Endometrium (tissue), 2 donors: ENCODE measurements around the gene NKAIN2.
A peak's percentile ranks its signal among the peaks of the same experiment; 100 is the strongest.
"Not testable (repeated sequence)": the region's sequence is repeated elsewhere in the genome, so short reads cannot be mapped to it uniquely, and the experiment has no call there.

Experiments
- FAIRE-seq: peaks from 2 replicates; lab custom pipeline; 2012; peaks lifted over from hg19 to GRCh38; lab: Jason Lieb, UNC
- donor health status: control.
- donor health status: control.

NKAIN2 gene

DNA sequence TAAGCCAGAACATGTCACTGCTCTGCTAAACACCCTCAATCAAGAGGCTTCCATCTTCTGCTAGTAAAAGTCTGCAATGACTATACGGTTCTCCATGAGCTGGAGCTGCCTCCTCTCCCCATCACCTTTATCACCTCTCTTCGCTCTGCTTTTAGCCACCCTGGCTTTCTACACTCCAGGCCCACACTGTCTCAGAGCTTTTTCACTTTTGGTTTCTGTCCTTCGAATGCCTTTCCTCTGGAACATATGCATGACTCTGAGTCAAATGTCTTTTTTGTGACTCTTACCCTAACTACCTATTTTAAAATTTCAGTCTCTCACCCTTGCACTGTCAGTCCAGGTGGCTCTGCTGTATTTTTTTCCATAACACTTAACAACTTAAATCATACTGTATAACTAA is 633.1 kb downstream of the NKAIN2 start:
- FAIRE-seq, result no peak

GRCh38 chr6:124438546-124439065 is 634.9 kb downstream of the NKAIN2 start:
- FAIRE-seq, result no peak

DNA sequence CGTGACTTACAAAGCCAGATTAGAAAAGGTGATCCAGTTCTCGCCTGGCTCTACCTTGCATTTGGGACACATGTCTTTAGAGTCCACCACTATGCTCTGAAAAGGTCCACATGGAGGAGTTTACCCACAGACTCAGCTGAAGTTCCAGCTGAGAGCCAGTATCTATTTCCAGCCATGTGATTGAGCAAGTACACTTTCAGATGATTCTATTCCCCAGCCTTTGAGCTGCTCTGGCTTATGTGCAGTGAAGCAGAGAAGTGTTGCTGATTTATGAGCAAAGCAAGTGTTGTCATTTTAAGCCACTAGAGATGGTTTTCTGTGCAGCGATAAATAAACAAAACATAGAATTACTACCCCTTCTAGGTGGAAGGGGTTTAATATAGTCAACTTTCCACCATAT is 637.8 kb downstream of the NKAIN2 start:
- no peak for FAIRE-seq

DNA sequence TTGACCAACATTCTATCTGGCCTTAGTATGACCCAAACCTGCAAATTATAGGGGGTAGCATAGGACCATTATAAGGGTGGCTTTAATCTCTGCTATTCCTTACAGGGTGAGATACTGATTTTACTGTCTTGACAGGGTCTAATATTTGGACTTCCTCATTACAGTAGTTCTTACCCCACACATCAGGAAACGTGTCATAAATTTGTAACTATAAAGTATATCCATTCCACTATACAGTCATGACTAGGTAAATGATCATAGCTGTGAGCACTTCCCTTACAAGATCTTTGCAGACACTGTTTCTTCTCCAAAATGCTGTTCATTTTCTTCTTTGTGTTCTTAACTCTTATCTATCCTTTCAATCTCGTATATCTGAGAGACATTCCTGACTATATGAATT is 639.9 kb downstream of the NKAIN2 start:
- no peak for FAIRE-seq

DNA sequence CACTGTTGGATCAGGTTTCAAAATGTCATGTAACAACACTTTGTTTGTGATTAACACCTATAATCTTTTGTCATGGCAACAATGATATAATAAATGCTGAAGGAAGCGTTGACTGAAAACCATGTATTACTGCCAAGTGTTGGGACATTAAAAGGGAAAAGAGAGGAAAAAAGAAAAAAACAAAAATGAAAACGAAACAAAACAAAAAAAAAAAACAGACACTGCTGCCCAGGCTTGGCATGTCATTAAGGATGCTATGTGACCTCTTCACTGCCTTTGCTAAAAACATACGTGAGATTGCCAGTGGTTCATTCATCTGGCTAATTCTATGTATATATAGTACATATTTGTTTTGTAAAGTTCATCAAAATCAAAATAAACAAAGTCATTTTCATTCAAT is 641.9 kb downstream of the NKAIN2 start:
- no peak for FAIRE-seq

DNA sequence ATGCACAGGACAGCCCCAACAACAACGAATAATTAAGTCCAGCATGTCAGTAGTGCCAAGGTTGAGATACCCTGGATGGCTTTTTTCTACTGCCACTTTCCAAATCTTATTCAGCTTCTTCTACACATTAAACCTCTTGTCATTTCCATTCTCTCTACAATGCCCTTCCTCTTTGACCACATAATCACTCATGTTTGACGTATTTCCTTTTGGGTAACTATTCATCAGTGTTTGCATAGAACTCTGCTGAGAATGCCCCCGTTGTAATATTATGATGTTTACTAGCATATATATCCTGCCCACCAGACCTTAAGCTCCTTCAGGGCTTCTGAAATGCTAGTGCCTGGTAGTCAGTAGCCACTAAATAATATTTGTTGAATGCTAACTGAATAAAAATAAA is 643.3 kb downstream of the NKAIN2 start:
- no peak for FAIRE-seq

DNA sequence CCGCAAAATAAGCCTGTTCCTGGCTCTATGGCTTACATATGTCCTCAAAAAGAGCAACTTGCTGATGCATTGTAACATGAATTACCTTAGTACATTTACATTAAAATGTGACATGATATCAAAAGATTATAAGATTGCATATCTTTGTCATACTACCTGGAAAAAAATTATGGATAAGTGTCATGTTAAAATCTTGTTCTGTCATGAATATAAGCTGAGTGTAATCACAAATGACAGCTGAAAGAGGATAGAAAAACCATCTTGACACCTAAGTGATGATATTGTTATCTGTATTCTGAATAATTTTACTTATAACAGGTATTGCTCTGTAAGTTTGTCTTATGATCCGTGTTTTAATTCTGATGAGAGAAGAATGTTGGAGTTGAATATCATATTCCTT is 655.6 kb downstream of the NKAIN2 start:
- FAIRE-seq, result no peak

DNA sequence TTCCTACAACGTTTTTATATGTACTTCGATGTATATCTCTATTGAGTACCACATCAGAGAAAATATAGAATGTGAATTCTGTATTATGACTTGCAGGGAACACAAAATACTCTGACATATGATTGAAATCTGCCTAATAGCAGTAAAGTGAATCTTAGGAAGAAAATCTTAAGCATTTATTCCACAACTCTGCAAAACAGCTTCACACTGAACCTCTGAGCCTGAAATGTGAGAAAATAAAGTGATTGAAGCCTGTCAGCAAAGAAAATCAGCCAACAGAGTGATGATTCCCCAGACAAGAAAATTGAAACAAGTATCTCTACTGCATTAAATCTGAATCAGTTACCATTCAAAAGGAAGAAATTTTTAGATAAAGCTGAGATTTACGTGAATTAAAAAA is 659.1 kb downstream of the NKAIN2 start:
- FAIRE-seq, result no peak

GRCh38 chr6:124463271-124463670 is 659.6 kb downstream of the NKAIN2 start:
- no peak for FAIRE-seq

- FAIRE-seq, result not testable (repeated sequence)
Observed at GRCh38 chr6:124464600-124464999, 660.9 kb downstream of the NKAIN2 start.

DNA sequence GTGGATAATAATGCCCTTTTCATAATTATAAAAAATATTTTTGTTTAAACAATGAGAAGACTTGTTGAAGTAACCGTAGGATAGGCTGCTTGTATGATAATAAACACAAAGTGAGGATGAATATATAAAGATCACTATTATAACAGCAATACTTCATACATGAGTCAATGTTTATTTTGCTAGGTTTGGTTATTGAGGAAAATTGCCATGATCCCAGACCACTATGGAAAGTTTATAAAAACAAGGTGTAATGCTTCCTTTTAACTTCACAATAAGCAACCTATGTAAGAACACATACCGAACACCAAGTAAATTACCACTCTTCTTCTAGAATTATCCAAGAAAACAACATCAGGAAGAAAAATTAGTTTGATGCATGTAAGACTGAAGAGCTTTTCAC is 663.3 kb downstream of the NKAIN2 start:
- FAIRE-seq, result no peak

DNA sequence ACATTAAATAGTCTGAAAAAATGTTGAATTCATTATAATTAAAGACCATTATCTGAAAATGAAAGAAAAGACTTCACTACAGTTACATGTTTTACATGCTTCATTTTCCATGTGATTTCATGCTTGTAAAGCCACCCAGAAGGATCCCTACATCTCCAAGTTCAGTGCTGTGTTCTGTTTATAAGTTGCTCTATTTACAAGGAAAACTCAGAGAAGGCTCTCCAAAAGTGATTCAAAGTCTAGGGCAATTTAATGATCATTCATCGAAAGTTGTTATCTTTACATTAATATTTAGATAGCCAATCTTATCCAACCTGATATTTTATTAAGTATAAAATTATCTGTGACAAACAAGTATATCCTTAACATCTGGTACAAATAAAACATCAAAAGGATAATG is 663.7 kb downstream of the NKAIN2 start:
- FAIRE-seq, result no peak

GRCh38 chr6:124470803-124471202 is 667.1 kb downstream of the NKAIN2 start:
- no peak for FAIRE-seq

GRCh38 chr6:124475176-124475575 is 671.5 kb downstream of the NKAIN2 start:
- FAIRE-seq, result no peak

DNA sequence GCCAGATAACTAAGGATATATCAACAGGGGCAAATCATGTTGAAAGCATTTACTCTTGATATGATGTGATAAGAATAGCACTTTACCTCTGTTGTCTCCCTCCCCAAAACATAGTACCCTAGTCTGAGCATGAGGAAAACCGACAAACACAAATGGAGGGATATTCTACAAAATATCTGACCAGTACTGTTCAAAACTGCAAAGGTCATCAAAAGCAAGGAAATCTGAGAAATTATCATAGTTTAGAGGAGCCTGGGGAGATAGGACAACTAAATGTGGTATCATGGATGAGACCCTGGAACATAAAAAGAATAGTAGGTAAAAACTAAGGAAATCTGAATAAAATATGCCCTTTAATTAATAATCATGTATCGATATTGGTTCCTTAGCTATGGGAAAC is 675.2 kb downstream of the NKAIN2 start:
- FAIRE-seq, result no peak

DNA sequence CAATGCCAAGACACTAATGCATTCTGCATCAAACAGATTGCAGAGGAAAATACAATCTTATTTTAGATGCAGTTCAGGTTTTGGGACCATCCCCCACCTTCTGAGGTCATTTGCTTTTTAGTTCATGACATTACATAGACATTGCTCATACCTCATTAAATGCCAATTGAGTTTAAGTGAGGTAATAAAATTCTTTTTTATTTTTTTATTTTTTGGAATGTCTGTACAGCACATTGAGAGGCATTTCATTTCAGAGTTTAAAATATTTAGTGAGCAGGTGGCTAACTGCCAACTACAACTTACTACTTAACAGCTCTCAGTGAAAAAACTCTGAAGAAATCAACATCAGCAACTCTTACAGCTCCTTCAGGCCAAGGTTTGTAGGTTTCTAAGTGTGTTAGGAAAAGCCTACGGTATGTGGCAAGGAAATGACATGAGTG is 676.3 kb downstream of the NKAIN2 start:
- no peak for FAIRE-seq

DNA sequence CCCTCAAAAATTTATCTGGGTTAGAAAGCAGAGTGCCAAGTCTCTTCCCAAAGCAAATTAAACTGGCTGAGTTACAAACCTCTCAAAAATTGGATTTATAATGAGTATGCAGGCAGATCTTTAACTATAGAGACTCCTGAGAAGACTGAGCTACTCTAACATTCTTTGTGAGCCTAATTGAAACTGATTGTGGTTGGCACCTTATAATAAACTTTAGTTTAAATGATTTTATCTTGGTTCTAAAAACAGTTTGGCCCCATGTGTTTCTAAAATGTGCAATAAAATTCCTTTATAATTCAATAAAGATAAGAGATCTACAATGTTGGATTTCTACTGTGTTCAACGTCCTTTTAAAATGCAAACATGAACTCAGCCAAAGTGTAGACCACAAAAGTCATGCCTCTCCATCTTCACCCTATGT is 678.4 kb downstream of the NKAIN2 start:
- FAIRE-seq, result no peak

DNA sequence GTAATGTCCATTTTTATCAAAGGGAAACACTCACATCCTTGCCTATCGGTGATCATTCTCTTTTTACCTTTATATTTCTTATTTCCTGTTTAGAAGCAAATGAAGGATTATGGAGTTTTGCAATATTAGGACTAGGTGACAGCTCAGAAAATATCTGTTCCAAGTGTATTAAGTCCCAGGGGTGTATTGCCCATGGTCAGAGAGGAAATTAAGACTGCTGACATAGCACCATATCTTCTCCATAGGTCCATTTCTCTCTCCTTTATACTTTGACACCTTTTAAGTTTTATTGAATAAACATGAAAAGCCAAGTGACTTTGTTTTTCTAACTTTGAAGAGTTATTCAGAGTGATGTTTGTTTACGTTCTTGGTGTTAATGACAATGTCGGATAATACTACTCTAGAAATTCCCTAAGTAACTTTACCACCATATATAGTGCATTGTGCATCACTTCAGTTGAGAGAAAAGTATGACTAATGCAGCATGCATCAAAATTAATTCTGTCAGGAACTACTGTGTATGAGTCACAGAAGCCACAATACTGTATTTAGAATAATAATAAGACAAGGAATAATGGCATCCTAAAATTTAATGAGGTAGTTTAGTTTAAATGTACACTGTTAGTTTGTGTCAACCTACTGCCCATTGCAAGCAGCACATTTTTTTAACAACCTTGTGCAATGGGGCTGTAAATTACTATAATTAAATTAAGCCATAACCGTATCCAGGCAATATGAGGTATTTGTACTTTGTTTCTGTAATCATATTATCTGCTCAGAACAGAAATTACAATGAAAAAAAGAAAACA is 684.2 kb downstream of the NKAIN2 start:
- FAIRE-seq, result peak; percentile 74

DNA sequence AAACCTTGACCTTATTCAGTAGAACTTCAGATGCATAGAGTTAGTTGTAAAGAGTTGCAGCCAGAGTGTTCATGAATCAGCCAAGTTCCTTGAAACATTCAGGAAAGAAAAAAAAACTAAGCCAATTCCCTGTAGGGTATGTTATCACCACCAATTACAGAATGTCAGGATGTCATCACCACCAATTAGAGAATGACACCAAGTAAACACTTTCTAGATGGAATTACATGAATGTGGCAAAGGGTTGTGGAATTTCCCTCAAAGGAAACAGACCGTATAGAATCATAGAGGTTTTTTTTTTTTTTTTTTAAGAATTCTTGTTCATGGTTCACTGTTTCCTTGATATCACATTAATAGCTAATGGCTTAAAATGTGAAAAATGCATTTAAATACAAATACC is 686.5 kb downstream of the NKAIN2 start:
- no peak for FAIRE-seq

GRCh38 chr6:124493259-124493658 is 689.6 kb downstream of the NKAIN2 start:
- no peak for FAIRE-seq

DNA sequence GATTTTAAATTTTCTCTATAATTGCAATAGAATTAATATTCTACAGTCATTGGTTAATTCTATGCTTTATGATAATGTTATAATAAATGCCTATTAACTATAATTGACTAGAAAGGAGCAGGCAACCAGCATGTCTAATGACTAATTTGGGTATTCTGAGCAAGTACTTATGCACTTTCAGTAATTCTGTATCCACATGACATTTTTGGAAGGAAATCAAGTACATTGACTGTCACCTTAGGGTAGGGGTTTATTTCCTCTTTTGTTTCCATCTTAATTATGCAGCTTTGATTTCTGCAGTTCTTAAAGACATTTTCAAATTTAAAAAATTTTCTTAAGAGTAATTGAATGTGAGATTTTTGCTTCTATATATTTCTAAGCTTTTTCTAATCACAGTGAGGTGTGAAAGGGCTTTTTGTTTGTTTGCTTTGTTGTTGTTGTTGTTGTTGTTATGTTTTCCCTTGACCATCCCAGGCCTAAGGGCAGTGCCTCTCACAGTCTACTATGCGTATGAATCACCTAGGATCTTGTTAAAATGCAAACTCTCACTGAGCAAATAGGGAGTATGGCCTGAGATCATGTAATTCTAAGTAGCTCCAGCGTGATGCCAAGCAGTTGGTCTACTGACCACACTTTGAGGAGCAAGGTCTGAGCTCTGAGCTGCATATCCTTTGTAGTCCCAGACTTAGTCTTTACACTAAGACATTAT is 691.4 kb downstream of the NKAIN2 start:
- FAIRE-seq, result no peak

GRCh38 chr6:124495665-124496190 is 692.1 kb downstream of the NKAIN2 start:
- no peak for FAIRE-seq

GRCh38 chr6:124496334-124496733 is 692.7 kb downstream of the NKAIN2 start:
- no peak for FAIRE-seq
